Trophoblast cell (in vitro differentiated cells and primary cell): ENCODE data around the gene KCNQ1.

Experiments used
- DNase-seq, 2 donors: peaks; one replicate each; pipeline ENCODE4 v3.0.0-alpha.2; 2016
- H2AFZ ChIP-seq: 2 replicates; pipeline ENCODE4 v1.6.1; 2013; ENCODE audit warnings: low read length, moderate library complexity, mild to moderate bottlenecking; ENCODE audit not compliant: insufficient read depth, poor library complexity
- H2AK5ac ChIP-seq: 2 replicates; pipeline ENCODE4 v1.6.1; 2013; ENCODE audit warnings: mild to moderate bottlenecking, low read length
- H2BK120ac ChIP-seq: 2 replicates; pipeline ENCODE4 v1.6.1; 2013; ENCODE audit warnings: low read length, mild to moderate bottlenecking, moderate library complexity; ENCODE audit not compliant: insufficient read depth, poor library complexity
- H2BK12ac ChIP-seq: 2 replicates; pipeline ENCODE4 v1.6.1; 2013; ENCODE audit warnings: mild to moderate bottlenecking, low read length, moderate library complexity
- H2BK5ac ChIP-seq: 2 replicates; pipeline ENCODE4 v1.6.1; 2013; ENCODE audit warnings: low read length, low read depth, moderate library complexity, mild to moderate bottlenecking; ENCODE audit not compliant: poor library complexity
- H3K14ac ChIP-seq: 2 replicates; pipeline ENCODE4 v1.6.1; 2013; ENCODE audit warnings: mild to moderate bottlenecking, low read length
- H3K18ac ChIP-seq: 2 replicates; pipeline ENCODE4 v1.6.1; 2013; ENCODE audit warnings: mild to moderate bottlenecking, low read length
- H3K23ac ChIP-seq: 2 replicates; pipeline ENCODE4 v1.6.1; 2013; ENCODE audit warnings: low read length
- H3K27ac ChIP-seq: 2 replicates; pipeline ENCODE4 v1.5.1; 2013; ENCODE audit warnings: low read depth, mild to moderate bottlenecking, inconsistent platforms, low read length, moderate library complexity
- H3K27me3 ChIP-seq: 2 replicates; pipeline ENCODE4 v1.6.1; 2013; ENCODE audit warnings: inconsistent platforms, mild to moderate bottlenecking, low read length, moderate library complexity; ENCODE audit not compliant: insufficient read depth
- H3K36me3 ChIP-seq, 2 experiments: 1 replicate in 1 of 2; 2 replicates in 1 of 2; pipeline ENCODE4 v1.6.1; 2013; ENCODE audit warnings: low read length in 2 of 2, mild to moderate bottlenecking in 2 of 2, moderate library complexity in 1 of 2; ENCODE audit not compliant: insufficient read depth in 2 of 2, control insufficient read depth in 1 of 2
- H3K4ac ChIP-seq: 2 replicates; pipeline ENCODE4 v1.6.1; 2013; ENCODE audit warnings: low read depth, mild to moderate bottlenecking, low read length, moderate library complexity
- H3K4me1 ChIP-seq, 2 experiments: 1 replicate in 1 of 2; 2 replicates in 1 of 2; pipeline ENCODE4 v1.6.1; 2013; ENCODE audit warnings: low read length in 2 of 2, mild to moderate bottlenecking in 2 of 2, moderate library complexity in 1 of 2; ENCODE audit not compliant: insufficient read depth in 2 of 2, control insufficient read depth in 1 of 2
- H3K4me2 ChIP-seq: 2 replicates; pipeline ENCODE4 v1.6.1; 2013; ENCODE audit warnings: inconsistent platforms, mild to moderate bottlenecking, low read length, moderate library complexity
- H3K4me3 ChIP-seq: 2 replicates; pipeline ENCODE4 v1.5.1; 2013; ENCODE audit warnings: mild to moderate bottlenecking, low read depth, low read length, inconsistent platforms
- H3K79me1 ChIP-seq: one replicate; pipeline ENCODE4 v1.6.1; 2013; ENCODE audit warnings: low read length
- H3K79me2 ChIP-seq: 2 replicates; pipeline ENCODE4 v1.6.1; 2013; ENCODE audit warnings: low read length, mild to moderate bottlenecking; ENCODE audit not compliant: control insufficient read depth, insufficient read depth, poor library complexity
- H3K9ac ChIP-seq: 2 replicates; pipeline ENCODE4 v1.6.1; 2013; ENCODE audit warnings: mild to moderate bottlenecking, low read length
- H3K9me3 ChIP-seq: 2 replicates; pipeline ENCODE4 v1.6.1; 2013; ENCODE audit warnings: low read depth, mild to moderate bottlenecking, control low read depth, inconsistent platforms, low read length; ENCODE audit not compliant: insufficient read depth
- H4K12ac ChIP-seq: 2 replicates; pipeline ENCODE4 v1.6.1; 2013; ENCODE audit warnings: low read depth, mild to moderate bottlenecking, low read length, moderate library complexity
- H4K8ac ChIP-seq: 2 replicates; pipeline ENCODE4 v1.6.1; 2013; ENCODE audit warnings: low read depth, mild to moderate bottlenecking, low read length, moderate library complexity
- H4K91ac ChIP-seq: one replicate; pipeline ENCODE4 v1.6.1; 2013; ENCODE audit warnings: low read depth, mild to moderate bottlenecking, low read length, moderate library complexity
- WGBS: extraction: QIAGEN DNeasy Blood & Tissue Kit; methylation state at CpG from one replicate; pipeline ENCODE4 v1.1.7; 2013; ENCODE audit warnings: missing lambda C conversion rate; ENCODE audit not compliant: insufficient read length, insufficient coverage; ENCODE audit errors: extremely low coverage; 5-methylcytosine and 5-hydroxymethylcytosine counted together

Gene KCNQ1

DNA sequence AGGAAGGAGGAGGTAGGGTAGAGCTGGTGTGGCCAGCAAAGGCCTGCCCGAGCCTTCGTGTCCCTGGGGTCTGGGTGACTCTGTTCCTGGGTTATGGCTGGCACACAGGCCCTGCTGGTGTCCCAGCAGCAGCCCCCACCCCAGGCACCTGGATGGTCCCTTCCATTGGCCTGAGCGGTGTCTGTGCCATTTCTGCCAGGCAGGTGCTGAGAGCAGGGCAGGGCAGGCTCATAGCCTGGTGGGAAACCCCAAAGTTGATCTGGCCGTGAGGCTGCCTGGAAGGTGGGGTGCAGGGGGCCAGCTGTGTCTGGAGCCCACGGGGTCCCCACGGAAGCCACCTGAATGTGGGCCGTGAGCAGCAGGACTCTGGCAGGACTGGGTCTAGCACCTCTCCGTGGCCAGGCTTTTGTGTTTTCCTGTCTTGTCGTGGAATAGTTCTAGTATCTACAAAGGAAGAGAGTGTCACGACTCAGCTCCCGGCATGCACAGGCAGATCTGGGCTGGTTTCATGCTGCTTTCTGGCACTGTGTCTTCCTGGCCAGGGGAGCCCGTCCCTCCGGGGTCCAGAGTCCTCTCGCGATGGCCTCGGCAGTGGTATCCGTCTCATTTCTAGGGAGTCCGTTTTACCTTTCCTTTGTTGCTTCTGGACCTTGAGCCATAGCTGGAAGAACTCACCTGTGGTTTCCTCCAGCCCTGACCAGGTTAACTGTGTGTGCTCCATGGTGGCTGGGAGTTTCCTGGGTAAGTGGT lies 83.7 kb downstream of the KCNQ1 start:
- H4K91ac ChIP-seq, result no peak overlapping the region
- peaks cover 4% of the 10 kb centered on the region for H3K9me3 ChIP-seq
- H4K12ac ChIP-seq, result no peak overlapping the region
- no peak overlapping the region for H3K27ac ChIP-seq
- no peak overlapping the region for H4K8ac ChIP-seq
- H2BK12ac ChIP-seq, result no peak overlapping the region
- H3K18ac ChIP-seq, result no peak overlapping the region
- peaks cover 5% of the 10 kb centered on the region for H3K79me1 ChIP-seq
- WGBS, result no CpG with 5 or more reads among the region's 18 CpGs
- peaks cover 6 to 8% of the 10 kb centered on the region in 2 experiments for H3K4me1 ChIP-seq
- H2AFZ ChIP-seq, result no peak overlapping the region
- H3K23ac ChIP-seq, result no peak overlapping the region
- H2AK5ac ChIP-seq, result no peak overlapping the region
- no peak overlapping the region for H3K14ac ChIP-seq
- no peaks in the 10 kb centered on the region for H3K79me2 ChIP-seq
- no peaks in the 10 kb centered on the region for H3K36me3 ChIP-seq
- H3K4me3 ChIP-seq, result no peak overlapping the region
- no peak overlapping the region for H3K4me2 ChIP-seq
- H3K9ac ChIP-seq, result no peak overlapping the region
- H3K27me3 ChIP-seq, result no peaks in the 10 kb centered on the region
- no peak overlapping the region for H3K4ac ChIP-seq
- no peak overlapping the region for H2BK5ac ChIP-seq
- no peak for DNase-seq
- no peak overlapping the region for H2BK120ac ChIP-seq

DNA sequence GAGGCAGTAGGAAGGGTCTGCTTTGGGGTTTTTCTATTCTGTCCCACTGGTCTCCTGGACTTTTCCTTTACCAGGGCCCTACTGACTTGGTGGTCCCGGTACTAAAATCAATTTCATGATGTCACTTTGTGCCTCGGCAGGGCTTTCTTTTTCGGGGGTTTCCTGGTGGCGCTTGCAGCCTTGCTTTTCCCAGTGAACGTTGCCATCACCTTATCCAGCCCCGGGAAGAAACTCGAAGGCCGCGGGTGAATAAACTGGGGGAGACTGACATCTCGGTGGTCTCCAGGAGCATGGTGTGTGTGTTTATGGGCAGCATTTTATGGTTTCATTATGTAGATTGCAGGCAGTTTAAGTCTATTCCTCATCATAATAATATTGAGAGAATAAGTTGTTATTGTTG lies 84.4 kb downstream of the KCNQ1 start:
- Histone ChIP-seq H2BK120ac (no peak overlapping the region), H3K79me1 (peaks cover 9% of the 10 kb centered on the region), H4K12ac (no peak overlapping the region), H3K23ac (no peak overlapping the region), H3K4me2 (no peak overlapping the region), H4K8ac (no peak overlapping the region), H2BK12ac (no peak overlapping the region), H3K4ac (no peak overlapping the region), H3K4me3 (no peak overlapping the region), H4K91ac (no peak overlapping the region), H3K4me1 (peaks cover 10 to 12% of the 10 kb centered on the region in 2 experiments), H3K27me3 (no peaks in the 10 kb centered on the region), H3K36me3 (no peaks in the 10 kb centered on the region), H3K18ac (no peak overlapping the region), H2AFZ (no peak overlapping the region), H2BK5ac (no peak overlapping the region), H3K9me3 (peaks cover 4% of the 10 kb centered on the region), H3K9ac (no peak overlapping the region), H3K79me2 (peaks cover 3% of the 10 kb centered on the region), H2AK5ac (no peak overlapping the region), H3K14ac (no peak overlapping the region), H3K27ac (no peak overlapping the region)
- WGBS, result no CpG with 5 or more reads among the region's 10 CpGs
- no peak for DNase-seq

DNA sequence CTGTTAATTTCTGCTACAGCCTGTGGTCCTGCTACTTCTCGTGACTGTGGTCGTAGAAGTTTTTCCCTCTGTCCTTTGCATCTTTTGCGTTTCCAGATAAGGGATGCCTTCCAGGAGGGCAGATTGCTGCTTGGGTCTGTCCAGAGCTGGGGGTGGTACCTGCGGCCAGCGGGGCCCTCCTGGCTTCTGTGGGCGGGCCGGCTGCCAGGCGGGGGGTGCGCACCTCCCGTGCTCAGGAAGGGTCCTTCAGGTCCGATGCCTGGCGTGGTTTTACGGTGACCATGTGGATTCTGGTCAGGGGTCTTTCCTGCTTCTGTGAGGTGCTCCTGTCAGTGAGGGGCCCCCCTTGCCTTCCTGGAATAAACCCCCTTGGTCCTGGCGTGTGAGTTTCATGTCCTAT lies 84.8 kb downstream of the KCNQ1 start:
- Histone ChIP-seq H3K23ac (no peak overlapping the region), H3K4me1 (peaks cover 15 to 17% of the 10 kb centered on the region in 2 experiments), H3K27me3 (no peaks in the 10 kb centered on the region), H3K4me2 (no peak overlapping the region), H4K12ac (no peak overlapping the region), H2BK5ac (no peak overlapping the region), H3K9ac (no peak overlapping the region), H3K4ac (no peak overlapping the region), H3K4me3 (no peak overlapping the region), H3K79me2 (peaks cover 6% of the 10 kb centered on the region), H3K36me3 (no peaks in the 10 kb centered on the region), H3K27ac (no peak overlapping the region), H4K8ac (no peak overlapping the region), H2AFZ (no peak overlapping the region), H3K9me3 (peaks cover 4% of the 10 kb centered on the region), H3K79me1 (peaks cover 13% of the 10 kb centered on the region), H2BK12ac (no peak overlapping the region), H3K14ac (no peak overlapping the region), H3K18ac (no peak overlapping the region), H2AK5ac (no peak overlapping the region), H2BK120ac (no peak overlapping the region), H4K91ac (no peak overlapping the region)
- no CpG with 5 or more reads among the region's 14 CpGs for WGBS
- no peak for DNase-seq

DNA sequence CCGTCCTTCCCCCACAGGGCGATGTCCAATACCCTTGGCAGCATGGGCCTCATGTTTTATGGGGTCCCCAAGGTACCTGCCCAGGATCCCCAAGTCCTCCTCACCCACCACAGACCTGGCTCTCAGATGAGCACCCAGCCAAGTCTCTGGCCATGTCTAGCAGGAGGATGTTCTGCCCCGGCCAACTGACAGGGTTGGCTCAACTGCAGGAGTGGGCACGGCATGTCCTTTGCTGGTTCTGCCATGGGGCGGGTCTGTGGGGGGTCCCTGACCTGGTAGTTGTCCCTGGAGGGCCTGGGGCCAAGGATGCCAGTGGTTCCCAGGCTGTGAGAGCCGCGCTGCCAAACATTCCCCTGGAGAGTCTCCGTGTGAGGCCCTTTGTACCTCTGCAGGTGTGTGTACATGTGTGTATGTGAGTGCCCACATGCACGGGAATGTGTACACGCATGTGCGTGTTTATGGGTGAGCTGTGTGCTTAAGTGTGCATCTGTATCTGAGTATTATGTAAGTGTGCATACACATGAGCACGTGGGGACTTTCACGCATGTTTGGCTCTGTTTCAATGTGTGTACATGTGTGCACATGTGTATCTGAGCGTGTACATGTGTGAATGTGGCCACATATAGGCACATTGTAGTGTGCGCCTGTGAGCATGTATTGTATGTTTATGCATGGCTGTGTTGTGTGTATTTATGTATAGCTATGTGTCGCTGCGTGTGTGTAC lies 85.5 kb downstream of the KCNQ1 start:
- no peak overlapping the region for H2AK5ac ChIP-seq
- H3K14ac ChIP-seq, result no peak overlapping the region
- H3K27ac ChIP-seq, result no peak overlapping the region
- no peak overlapping the region for H3K4me3 ChIP-seq
- no peak overlapping the region for H4K91ac ChIP-seq
- WGBS, result no CpG with 5 or more reads among the region's 17 CpGs
- no peak overlapping the region for H3K23ac ChIP-seq
- no peaks in the 10 kb centered on the region for H3K36me3 ChIP-seq
- no peak overlapping the region for H2BK5ac ChIP-seq
- H4K12ac ChIP-seq, result no peak overlapping the region
- H3K79me2 ChIP-seq, result peaks cover 6% of the 10 kb centered on the region
- no peak for DNase-seq
- no peaks in the 10 kb centered on the region for H3K27me3 ChIP-seq
- H3K9ac ChIP-seq, result no peak overlapping the region
- peaks cover 17 to 19% of the 10 kb centered on the region in 2 experiments for H3K4me1 ChIP-seq
- H3K79me1 ChIP-seq, result peaks cover 20% of the 10 kb centered on the region
- H4K8ac ChIP-seq, result no peak overlapping the region
- H2BK12ac ChIP-seq, result no peak overlapping the region
- H3K9me3 ChIP-seq, result peaks cover 4% of the 10 kb centered on the region
- no peak overlapping the region for H3K18ac ChIP-seq
- H2AFZ ChIP-seq, result no peak overlapping the region
- no peak overlapping the region for H3K4me2 ChIP-seq
- H2BK120ac ChIP-seq, result no peak overlapping the region
- no peak overlapping the region for H3K4ac ChIP-seq
